ENCODE data around the gene HES6. TPM values are rescaled to one million over a fixed set of nuclear protein-coding genes. Genes with fewer than 3 reads are reported as not detected.

The HES6 gene
- total and polyA plus RNA-seq, 2 of the 8 experiments (the other 6 are each of a cell fraction or from before 2014, with no cell fraction given), result 32.6 to 36.3 TPM

DNA sequence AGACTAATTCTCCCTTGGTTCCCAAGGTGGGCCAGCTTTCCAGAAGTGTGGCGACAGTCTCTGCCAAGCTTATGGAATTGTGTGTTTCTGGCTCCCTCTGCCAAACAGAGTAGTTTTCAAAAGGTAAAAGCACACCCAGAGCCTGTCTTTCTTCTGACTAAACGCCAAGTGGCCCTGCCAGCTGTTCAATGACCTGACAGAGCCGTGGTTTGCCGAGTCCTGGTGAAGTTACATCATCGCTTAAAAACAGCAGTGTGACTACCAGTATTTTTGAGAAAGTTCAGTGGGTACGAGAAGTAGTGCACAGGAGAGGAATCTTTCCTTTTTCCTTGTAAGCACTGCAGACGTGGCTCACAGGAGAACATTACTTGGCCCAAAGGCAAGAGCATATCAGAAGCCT, 46.7 kb upstream of the HES6 start:
- Histone ChIP-seq H3K23ac (ENCODE audit: insufficient read length) (no peak overlapping the region), H2AFZ (ENCODE audit: low read length) (no peak overlapping the region), H3K4me2 (ENCODE audit: insufficient read depth in 1 of 2, low read depth in 2 of 2, low read length in 2 of 2) (no peak overlapping the region), H3K79me1 (ENCODE audit: low read depth, low read length) (no peaks in the 10 kb centered on the region; the same call in none of the 2 replicates), H2BK12ac (ENCODE audit: low read depth, low read length) (no peak overlapping the region), H3K4ac (replicated peaks; ENCODE audit: insufficient read length, low read depth, low read length) (no peak overlapping the region), H3K9ac (replicated peaks in 1 of 4; ENCODE audit: extremely low read depth in 1 of 4, low read depth in 3 of 4, low read length in 3 of 4) (no peak overlapping the region), H4K8ac (ENCODE audit: extremely low read depth, insufficient read depth, low read length) (no peak overlapping the region), H4K5ac (ENCODE audit: insufficient read length, low read depth, low read length) (no peak overlapping the region), H3K27ac (ENCODE audit: low read depth, low read length) (no peak overlapping the region), H3K4me1 (replicated peaks in 1 of 4; ENCODE audit: control insufficient read depth in 3 of 4, insufficient read depth in 4 of 4, low read length in 3 of 4) (peaks cover 7 to 25% (median 18%) of the 10 kb centered on the region in 4 experiments), H2BK15ac (ENCODE audit: low read length) (no peak overlapping the region), H2BK120ac (replicated peaks; ENCODE audit: low read depth, low read length) (no peak overlapping the region), H3K4me3 (ENCODE audit: extremely low read depth in 1 of 4, insufficient read depth in 2 of 4, low read depth in 3 of 4, low read length in 4 of 4) (no peak overlapping the region), H3K9me3 (ENCODE audit: insufficient read depth in 2 of 2, low read depth in 1 of 2, low read length in 1 of 2) (no peaks in the 10 kb centered on the region), H3K56ac (replicated peaks; ENCODE audit: insufficient read length, low read depth, low read length) (no peak overlapping the region), H3K23me2 (ENCODE audit: low read depth, low read length) (peaks cover 12% of the 10 kb centered on the region), H3K79me2 (ENCODE audit: control insufficient read depth in 1 of 2, insufficient read depth in 2 of 2, low read length in 2 of 2) (peaks cover 0 to 4% of the 10 kb centered on the region in 2 experiments; a peak in 1 of 4 replicates), H4K91ac (replicated peaks; ENCODE audit: insufficient read length, low read length) (no peak overlapping the region), H3K18ac (ENCODE audit: extremely low read depth, low read length) (no peak overlapping the region), H3K14ac (ENCODE audit: insufficient read length) (no peak overlapping the region), H3K27me3 (replicated peaks in 1 of 4; ENCODE audit: control insufficient read depth in 3 of 4, extremely low read depth in 1 of 4, insufficient read depth in 3 of 4, low read length in 3 of 4) (peaks cover 0 to 10% (median 2%) of the 10 kb centered on the region in 4 experiments; a peak in 2 of 7 replicates), H2BK20ac (ENCODE audit: low read length) (no peak overlapping the region), H3K36me3 (ENCODE audit: control insufficient read depth in 2 of 4, insufficient read depth in 4 of 4, low read length in 3 of 4) (no peaks in the 10 kb centered on the region), H4K20me1 (replicated peaks in 1 of 2; ENCODE audit: control insufficient read depth in 1 of 2, insufficient read depth in 2 of 2, low read length in 2 of 2) (peaks cover 1 to 5% of the 10 kb centered on the region in 2 experiments), H2BK5ac (ENCODE audit: low read depth, low read length) (no peak overlapping the region), H2AK5ac (ENCODE audit: low read depth, low read length) (no peak overlapping the region)
- ChIA-PET POLR2A (ENCODE audit: partially characterized antibody) (interaction anchor here (1.3 to 2.9 kb wide), 3 partner anchors 8 to 621 kb away, joined by 4 to 13 read pairs (median 11); no protein-coding TSS in a partner anchor), CTCF (ENCODE audit: partially characterized antibody) (interaction anchor here (0.6 to 18.9 kb wide), 7 partner anchors 9 to 858 kb away, joined by 3 to 298 read pairs (median 4); no protein-coding TSS in a partner anchor)
- FAIRE-seq (no peak), DNase-seq (ENCODE audit: low read depth in 1 of 2, low spot score in 2 of 2) (no peak)
- 80% methylated on average over 6 of the region's 7 CpGs; no CpG with 5 or more reads in 1 of the 2 experiments for WGBS, 2 experiments (ENCODE audit: extremely low coverage in 1 of 2, insufficient coverage in 1 of 2, insufficient read length in 1 of 2, insufficient replicate concordance in 2 of 2, low coverage in 1 of 2, low lambda C conversion rate in 2 of 2, missing lambda C conversion rate in 1 of 2)
- TF ChIP-seq MAFK (IDR thresholded peaks at IDR 0.05; ENCODE audit: low read depth, low read length), result no peak
- no peak for TF ChIP-seq BCL11A (IDR thresholded peaks at IDR 0.05; ENCODE audit: low read depth in 2 of 2, low read length in 2 of 2)
- no peak for TF ChIP-seq HDAC6 (IDR thresholded peaks at IDR 0.05; ENCODE audit: low read depth, low read length)
- TF ChIP-seq SUZ12 (IDR thresholded peaks at IDR 0.05; ENCODE audit: low read length), result no peak
- TF ChIP-seq SIX5 (IDR thresholded peaks at IDR 0.05; ENCODE audit: low read depth, low read length), result no peak
- no peak for TF ChIP-seq SIN3A (conservative IDR thresholded peaks at IDR 0.05 in 1 of 2, IDR thresholded peaks at IDR 0.05 in 1 of 2; ENCODE audit: low read depth in 1 of 2, low read length in 2 of 2)
- no peak for TF ChIP-seq ATF2 (IDR thresholded peaks at IDR 0.05; ENCODE audit: low read length)
- TF ChIP-seq CTCF (IDR thresholded peaks at IDR 0.05; ENCODE audit: control extremely low read depth in 1 of 3, insufficient read depth in 1 of 3, low read depth in 1 of 3, low read length in 3 of 3), result no peak
- TF ChIP-seq SIRT6 (IDR thresholded peaks at IDR 0.05; ENCODE audit: low read length), result no peak
